Central memory CD8-positive, alpha-beta T cell (primary cell): ENCODE data around the gene ZNF469.

Experiments used
- ATAC-seq: fragments of 150-1000 bp; cut with Tn5 transposase; replicated peaks from 2 replicates; pipeline ENCODE4 v1.10.0; 2022; ENCODE audit warnings: mild to moderate bottlenecking, moderate FRiP score, moderate number of reproducible peaks; ENCODE audit not compliant: poor library complexity, severe bottlenecking; ENCODE audit errors: extremely low read depth
- DNase-seq, 2 donors: peaks; one replicate each; pipeline ENCODE4 v3.0.0; 2021; ENCODE audit warnings: low spot score in 2 of 2
- H3K27ac Mint-ChIP-seq: one replicate; pipeline ENCODE4 v1.8.0; 2022; ENCODE audit warnings: low read depth, mild to moderate bottlenecking, moderate library complexity, mixed read lengths
- H3K27me3 Mint-ChIP-seq: one replicate; pipeline ENCODE4 v1.8.0; 2022; ENCODE audit warnings: mixed read lengths
- H3K36me3 Mint-ChIP-seq: one replicate; pipeline ENCODE4 v1.8.0; 2022; ENCODE audit warnings: mild to moderate bottlenecking, moderate library complexity, mixed read lengths; ENCODE audit not compliant: insufficient read depth
- H3K4me1 Mint-ChIP-seq: one replicate; pipeline ENCODE4 v1.8.0; 2022; ENCODE audit warnings: mixed read lengths
- H3K4me3 Mint-ChIP-seq: one replicate; pipeline ENCODE4 v1.8.0; 2022; ENCODE audit warnings: mild to moderate bottlenecking, moderate library complexity, mixed read lengths
- H3K9me3 Mint-ChIP-seq: one replicate; pipeline ENCODE4 v1.8.0; 2022; ENCODE audit warnings: mixed read lengths

ZNF469 gene

GRCh38 chr16:88382491-88383400 is at the start of gene ZNF469:
Gene ZNF469, plus strand, starts transcription at chr16:88382959. Its CDS starts 44,512 bp downstream, at chr16:88427471.
- Mint-ChIP-seq H3K36me3 (peaks cover 2% of the 10 kb centered on the region), H3K9me3 (no peaks in the 10 kb centered on the region), H3K27me3 (peaks cover 38% of the 10 kb centered on the region), H3K4me3 (no peak within 1 kb of the TSS), H3K4me1 (no peaks in the 10 kb centered on the region), H3K27ac (no peak within 1 kb of the TSS)
- ATAC-seq, result no peak
- no peak for DNase-seq

- Mint-ChIP-seq H3K27me3 (no peaks in the 10 kb centered on the region), H3K36me3 (no peaks in the 10 kb centered on the region), H3K27ac (no peak overlapping the region), H3K4me3 (no peak overlapping the region), H3K9me3 (no peaks in the 10 kb centered on the region), H3K4me1 (no peaks in the 10 kb centered on the region)
- DNase-seq (no peak), ATAC-seq (no peak)
Observed at GRCh38 chr16:88333848-88334777, 48.6 kb upstream of the ZNF469 start.

GRCh38 chr16:88334778-88335720 is 47.7 kb upstream of the ZNF469 start:
- Mint-ChIP-seq H3K4me3 (no peak overlapping the region), H3K27ac (no peak overlapping the region), H3K4me1 (no peaks in the 10 kb centered on the region), H3K27me3 (peaks cover 2% of the 10 kb centered on the region), H3K9me3 (no peaks in the 10 kb centered on the region), H3K36me3 (no peaks in the 10 kb centered on the region)
- DNase-seq (no peak), ATAC-seq (no peak)

- Mint-ChIP-seq H3K4me3 (no peak overlapping the region), H3K27ac (no peak overlapping the region), H3K36me3 (no peaks in the 10 kb centered on the region), H3K9me3 (no peaks in the 10 kb centered on the region), H3K27me3 (peaks cover 9% of the 10 kb centered on the region), H3K4me1 (no peaks in the 10 kb centered on the region)
- DNase-seq, result no peak
- no peak for ATAC-seq
Observed at GRCh38 chr16:88337021-88337420, 45.7 kb upstream of the ZNF469 start.

DNA sequence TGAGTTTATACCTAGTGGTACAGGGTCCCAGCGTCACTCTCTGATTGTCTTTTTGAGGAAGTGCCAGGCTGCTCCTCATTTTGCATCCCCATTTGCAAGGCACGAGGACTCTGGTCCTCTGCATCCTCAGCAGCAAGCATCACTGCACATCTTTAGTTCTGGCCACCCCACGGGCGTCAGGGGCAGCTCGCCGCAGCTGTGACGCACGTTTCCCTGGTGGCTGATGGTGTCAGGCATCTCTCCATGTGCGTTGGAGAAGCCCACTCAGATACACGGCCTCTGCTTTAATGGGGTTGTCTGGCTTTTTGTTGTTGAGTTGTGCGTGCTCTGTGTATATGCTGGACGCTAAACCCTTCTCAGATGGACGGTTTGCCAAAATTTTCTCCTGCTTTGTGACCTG is 45.2 kb upstream of the ZNF469 start:
- H3K9me3 Mint-ChIP-seq, result no peaks in the 10 kb centered on the region
- no peaks in the 10 kb centered on the region for H3K36me3 Mint-ChIP-seq
- ATAC-seq (no peak), DNase-seq (no peak)
- no peak overlapping the region for H3K4me3 Mint-ChIP-seq
- peaks cover 9% of the 10 kb centered on the region for H3K27me3 Mint-ChIP-seq
- H3K27ac Mint-ChIP-seq, result no peak overlapping the region
- H3K4me1 Mint-ChIP-seq, result no peaks in the 10 kb centered on the region

- Mint-ChIP-seq H3K27me3 (peaks cover 9% of the 10 kb centered on the region), H3K4me1 (no peaks in the 10 kb centered on the region), H3K36me3 (no peaks in the 10 kb centered on the region), H3K27ac (no peak overlapping the region), H3K9me3 (no peaks in the 10 kb centered on the region), H3K4me3 (no peak overlapping the region)
- ATAC-seq (no peak), DNase-seq (no peak)
Observed at GRCh38 chr16:88338111-88338510, 44.6 kb upstream of the ZNF469 start.

GRCh38 chr16:88338896-88339295 is 43.9 kb upstream of the ZNF469 start:
- no peak overlapping the region for H3K27ac Mint-ChIP-seq
- DNase-seq, result no peak
- no peaks in the 10 kb centered on the region for H3K4me1 Mint-ChIP-seq
- no peaks in the 10 kb centered on the region for H3K9me3 Mint-ChIP-seq
- H3K27me3 Mint-ChIP-seq, result peaks cover 9% of the 10 kb centered on the region
- no peak overlapping the region for H3K4me3 Mint-ChIP-seq
- H3K36me3 Mint-ChIP-seq, result no peaks in the 10 kb centered on the region
- no peak for ATAC-seq

DNA sequence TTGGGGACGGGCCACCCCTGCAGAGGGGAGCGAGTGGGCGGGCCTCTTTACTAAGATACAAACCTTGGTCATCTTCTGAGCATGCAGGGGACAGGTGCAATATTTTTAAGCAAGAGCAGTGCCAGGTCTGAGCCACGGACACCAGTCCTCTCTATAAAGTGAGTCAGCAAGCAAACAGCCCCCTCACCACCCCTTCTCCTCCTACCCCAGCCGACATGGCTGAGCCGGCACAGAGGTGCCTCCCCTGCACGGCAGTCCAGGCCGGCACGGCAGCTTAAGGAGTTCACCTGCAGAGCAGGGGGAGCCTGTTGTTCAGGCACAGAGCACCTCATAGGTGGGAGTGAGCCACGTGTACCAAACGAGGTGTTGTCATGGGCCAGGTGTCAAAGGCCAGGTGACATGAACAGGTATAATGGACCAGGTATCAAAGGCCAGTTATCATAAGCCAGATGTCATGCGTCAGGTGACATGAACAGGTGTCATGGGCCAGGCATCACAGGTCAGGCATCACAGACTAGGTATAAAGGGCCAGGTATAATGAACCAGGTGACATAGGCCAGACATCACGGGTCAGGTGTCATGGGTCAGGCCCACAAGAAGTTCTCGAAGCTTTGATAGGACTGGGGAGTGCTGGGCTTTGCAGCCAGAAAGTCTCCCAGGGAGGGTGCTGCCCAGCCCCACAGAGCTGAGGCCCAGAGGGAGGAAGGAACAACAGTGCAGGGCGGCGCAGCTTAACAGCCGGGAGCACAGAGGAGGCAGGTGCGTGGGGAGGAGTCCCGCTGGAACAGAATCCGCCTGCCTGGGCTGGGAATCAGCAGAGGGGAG is 42.6 kb upstream of the ZNF469 start:
- Mint-ChIP-seq H3K9me3 (no peaks in the 10 kb centered on the region), H3K27me3 (peaks cover 9% of the 10 kb centered on the region), H3K4me1 (no peaks in the 10 kb centered on the region), H3K36me3 (no peaks in the 10 kb centered on the region), H3K27ac (no peak overlapping the region), H3K4me3 (no peak overlapping the region)
- no peak for DNase-seq
- ATAC-seq, result no peak

GRCh38 chr16:88340755-88341150 is 42.0 kb upstream of the ZNF469 start:
- Mint-ChIP-seq H3K27ac (no peak overlapping the region), H3K9me3 (no peaks in the 10 kb centered on the region), H3K27me3 (peaks cover 9% of the 10 kb centered on the region), H3K36me3 (no peaks in the 10 kb centered on the region), H3K4me3 (no peak overlapping the region), H3K4me1 (no peaks in the 10 kb centered on the region)
- DNase-seq (no peak), ATAC-seq (no peak)

- Mint-ChIP-seq H3K36me3 (no peaks in the 10 kb centered on the region), H3K9me3 (no peaks in the 10 kb centered on the region), H3K27ac (no peak overlapping the region), H3K4me3 (no peak overlapping the region), H3K4me1 (no peaks in the 10 kb centered on the region), H3K27me3 (peaks cover 9% of the 10 kb centered on the region)
- DNase-seq (no peak), ATAC-seq (no peak)
Observed at GRCh38 chr16:88341551-88342290, 41.0 kb upstream of the ZNF469 start.

- H3K36me3 Mint-ChIP-seq, result no peaks in the 10 kb centered on the region
- peaks cover 9% of the 10 kb centered on the region for H3K27me3 Mint-ChIP-seq
- no peak overlapping the region for H3K27ac Mint-ChIP-seq
- ATAC-seq (no peak), DNase-seq (no peak)
- H3K4me1 Mint-ChIP-seq, result no peaks in the 10 kb centered on the region
- no peak overlapping the region for H3K4me3 Mint-ChIP-seq
- H3K9me3 Mint-ChIP-seq, result no peaks in the 10 kb centered on the region
Observed at GRCh38 chr16:88342491-88342890, 40.3 kb upstream of the ZNF469 start.
